NCI-H1105 (cell line): ENCODE data around the gene TWIST2.

ENCODE experiments used
- DNase-seq: peaks from one replicate; lab custom pipeline; 2025; lab: John Stamatoyannopoulos, UW

The TWIST2 gene

DNA sequence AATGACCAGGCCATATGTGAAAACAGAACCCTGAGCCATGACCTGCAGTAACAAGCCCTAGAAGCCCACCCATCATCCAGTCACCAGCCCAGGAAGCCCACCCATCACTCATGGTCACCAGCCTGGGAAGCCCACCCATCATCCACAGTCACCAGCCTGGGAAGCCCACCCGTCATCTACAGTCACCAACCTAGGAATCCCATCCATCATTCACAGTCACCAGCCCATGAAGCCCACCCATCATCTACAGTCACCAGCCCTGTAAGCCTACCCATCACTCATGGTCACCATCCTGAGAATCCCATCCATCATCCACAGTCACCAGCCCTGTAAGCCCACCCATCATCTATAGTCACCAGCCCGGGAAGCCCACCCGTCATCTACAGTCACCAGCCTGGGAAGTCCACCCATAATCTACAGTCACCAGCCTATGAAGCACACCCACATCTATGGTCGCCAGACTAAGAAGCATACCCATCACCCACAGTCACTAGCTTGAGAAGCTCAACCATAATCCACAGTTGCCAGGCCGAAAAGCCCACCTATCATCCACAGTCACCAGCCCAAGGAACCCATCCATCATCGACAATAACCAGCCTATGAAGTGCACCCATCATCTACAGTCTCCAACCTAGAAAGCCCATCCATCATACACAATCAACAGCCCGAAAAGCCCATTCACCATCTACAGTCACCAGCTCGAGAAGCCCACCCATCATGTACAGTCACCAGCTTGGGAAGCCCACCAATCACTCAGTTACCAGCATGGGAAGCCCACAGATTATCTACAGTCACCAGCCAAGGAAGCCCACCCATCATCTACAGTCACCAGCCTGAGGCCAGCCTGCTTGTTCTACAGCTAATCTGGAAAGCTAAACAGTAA lies 91.9 kb downstream of the TWIST2 start:
- no peak for DNase-seq

- no peak for DNase-seq
Measured at GRCh38 chr2:238940806-238941205, 92.9 kb downstream of the TWIST2 start.

DNA sequence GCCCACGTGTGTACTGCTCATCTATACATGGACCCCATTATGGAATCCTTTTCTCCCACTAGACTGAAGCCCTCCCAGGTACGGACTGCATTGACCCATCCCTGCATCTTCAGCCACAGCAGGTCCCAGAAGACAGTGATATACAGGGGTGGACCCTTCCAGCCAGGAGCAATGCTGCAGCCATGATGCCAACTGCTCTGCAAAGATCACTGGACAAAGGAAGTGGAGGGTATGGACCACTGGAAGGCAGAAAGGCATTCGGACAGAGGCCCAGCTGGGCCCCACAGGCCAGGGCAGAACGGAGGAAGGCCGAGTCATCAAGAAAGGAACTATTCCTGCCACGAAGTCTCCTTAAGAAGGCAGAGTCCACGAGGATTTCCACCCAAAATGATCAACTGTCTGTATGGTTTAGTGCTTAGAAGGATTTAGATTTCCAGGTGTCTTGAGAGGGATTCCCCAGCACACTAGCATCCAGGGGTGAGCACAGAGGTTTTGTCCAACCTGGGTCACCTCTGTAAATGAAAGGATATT lies 93.4 kb downstream of the TWIST2 start:
- DNase-seq: no peak

- DNase-seq: no peak
Measured at GRCh38 chr2:238942080-238942725, 94.3 kb downstream of the TWIST2 start.

GRCh38 chr2:238942726-238943300 lies 94.9 kb downstream of the TWIST2 start:
- DNase-seq: no peak

DNA sequence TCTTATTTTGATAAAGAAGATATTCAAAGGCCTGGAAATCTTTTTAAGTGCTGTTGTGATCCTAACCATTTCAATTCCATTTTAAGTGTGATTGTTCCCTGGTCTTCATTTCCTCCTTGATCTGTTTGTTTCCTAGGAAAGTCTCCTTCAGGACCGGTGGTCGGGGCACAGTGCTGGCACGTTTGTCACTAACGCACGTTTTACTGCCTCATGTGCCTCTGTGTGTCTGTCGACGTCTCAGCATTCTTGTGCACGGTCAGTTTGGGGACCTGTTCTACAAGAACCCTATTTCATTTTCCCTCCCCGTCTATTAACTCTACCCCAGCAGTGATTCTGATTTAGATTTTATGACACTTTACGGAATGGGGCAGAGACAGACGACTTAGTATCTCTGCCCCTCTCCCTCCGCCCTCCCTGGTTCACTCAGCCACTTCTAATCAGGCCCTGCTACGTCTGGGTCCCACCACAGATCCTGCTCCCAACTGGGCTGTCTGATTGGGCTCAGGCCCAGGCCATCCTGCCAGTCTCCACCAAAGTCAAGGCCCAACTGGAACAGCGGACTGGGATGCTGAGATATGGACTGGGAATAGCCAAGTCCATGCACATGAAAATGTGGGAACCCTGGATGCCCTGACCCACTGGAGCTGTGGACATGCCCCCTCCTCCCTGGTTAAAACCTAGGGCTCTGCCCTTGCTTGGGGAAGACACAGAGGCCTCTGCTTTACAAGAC lies 95.6 kb downstream of the TWIST2 start:
- no peak for DNase-seq

DNA sequence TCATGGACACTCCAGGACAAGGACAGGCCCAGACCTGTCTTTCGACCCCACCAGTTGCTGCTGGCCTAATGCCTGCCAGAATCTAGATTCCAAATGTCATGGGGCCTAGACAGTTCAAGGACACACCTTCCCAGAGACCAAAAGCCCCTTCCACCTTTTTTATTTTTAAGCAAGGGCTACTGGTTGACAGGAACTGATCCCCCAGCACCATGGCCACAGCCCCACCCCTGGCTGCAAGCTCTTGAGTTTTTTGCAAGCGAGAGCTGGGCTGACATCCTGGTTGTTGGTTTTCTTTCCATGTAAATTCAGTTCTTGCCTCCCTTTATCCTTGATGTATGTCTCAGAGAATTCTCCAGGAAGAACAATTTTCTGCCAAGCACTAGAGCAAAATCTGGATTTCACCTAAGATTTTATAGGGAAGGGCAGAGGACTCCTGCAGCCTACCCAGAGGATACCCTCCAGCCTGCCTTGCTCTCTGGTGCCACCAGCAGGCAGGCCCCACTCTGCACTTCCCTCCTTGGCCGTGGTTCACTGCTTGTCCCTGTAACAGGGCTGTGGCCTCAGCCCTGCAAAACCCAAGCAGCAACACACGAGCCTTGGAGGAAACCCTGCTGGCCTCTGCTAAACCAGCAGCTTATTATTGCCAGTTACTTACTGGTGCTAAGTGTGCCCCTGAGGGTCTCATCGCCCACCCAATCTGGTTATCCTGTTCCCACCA lies 97.7 kb downstream of the TWIST2 start:
- DNase-seq: peak; percentile 0

GRCh38 chr2:238946318-238947242 lies 98.7 kb downstream of the TWIST2 start:
- DNase-seq: no peak

DNA sequence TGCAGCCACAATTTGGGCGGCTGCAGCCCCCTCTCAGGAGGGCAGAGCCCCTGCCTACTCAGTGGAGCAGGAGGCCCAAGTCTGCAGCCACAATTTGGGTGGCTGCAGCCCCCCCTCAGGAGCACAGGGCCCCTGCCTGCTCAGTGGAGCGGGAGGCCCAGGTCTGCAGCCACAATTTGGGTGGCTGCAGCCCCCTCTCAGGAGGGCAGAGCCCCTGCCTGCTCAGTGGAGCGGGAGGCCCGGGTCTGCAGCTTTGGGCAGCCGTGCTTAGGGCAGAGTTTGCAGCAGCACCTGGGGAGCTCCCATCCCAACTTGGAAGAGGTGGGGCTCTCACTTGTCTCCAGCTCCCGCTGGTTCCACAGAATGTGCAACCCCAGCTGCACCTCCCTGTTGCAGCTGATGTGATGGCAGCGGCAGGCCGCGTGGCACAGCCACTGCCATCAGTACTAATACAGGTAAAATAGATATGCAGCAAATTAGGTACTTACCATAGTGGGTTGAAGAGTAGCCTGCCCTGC lies 99.4 kb downstream of the TWIST2 start:
- no peak for DNase-seq

DNA sequence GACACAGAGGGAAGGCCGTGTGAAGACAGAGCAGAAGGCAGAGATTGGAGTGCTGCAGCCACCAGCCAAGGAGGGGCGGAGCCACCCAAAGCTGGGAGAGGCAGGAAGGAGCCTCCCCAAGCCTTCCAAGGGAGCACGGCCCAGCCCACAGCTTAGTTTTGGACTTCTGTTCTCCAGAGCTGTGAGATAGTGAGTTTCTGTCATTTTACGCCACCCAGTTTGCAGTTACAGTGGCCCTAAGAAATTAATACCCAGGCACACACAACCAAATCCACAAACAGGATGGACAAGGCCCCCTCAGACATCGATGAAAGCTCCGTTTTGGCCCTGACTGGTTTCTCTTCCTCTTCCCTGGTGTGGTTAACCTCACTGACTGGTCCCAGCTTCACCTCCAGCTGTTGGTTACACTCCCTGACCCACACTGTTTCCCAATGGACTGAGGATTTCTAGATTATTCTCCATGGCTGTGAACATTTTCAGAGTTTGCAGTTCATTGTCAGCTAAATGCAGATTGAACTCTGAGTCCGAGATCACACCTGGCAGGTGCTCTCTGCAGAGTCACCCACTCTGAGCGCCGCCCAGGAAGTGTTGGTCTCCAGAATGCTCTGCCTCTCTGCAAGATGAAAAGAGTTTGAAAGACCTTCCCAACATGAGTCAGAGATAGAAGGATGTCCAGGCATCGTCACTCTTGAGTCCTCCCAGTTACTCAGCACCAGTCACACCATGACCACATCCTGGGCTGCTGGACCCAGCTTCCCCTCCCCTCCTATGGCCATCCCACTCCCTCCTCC lies 100.2 kb downstream of the TWIST2 start:
- no peak for DNase-seq

- DNase-seq: no peak
Measured at GRCh38 chr2:238948765-238949641, 101.1 kb downstream of the TWIST2 start.

- DNase-seq: no peak
Measured at GRCh38 chr2:238949710-238950345, 101.9 kb downstream of the TWIST2 start.

DNA sequence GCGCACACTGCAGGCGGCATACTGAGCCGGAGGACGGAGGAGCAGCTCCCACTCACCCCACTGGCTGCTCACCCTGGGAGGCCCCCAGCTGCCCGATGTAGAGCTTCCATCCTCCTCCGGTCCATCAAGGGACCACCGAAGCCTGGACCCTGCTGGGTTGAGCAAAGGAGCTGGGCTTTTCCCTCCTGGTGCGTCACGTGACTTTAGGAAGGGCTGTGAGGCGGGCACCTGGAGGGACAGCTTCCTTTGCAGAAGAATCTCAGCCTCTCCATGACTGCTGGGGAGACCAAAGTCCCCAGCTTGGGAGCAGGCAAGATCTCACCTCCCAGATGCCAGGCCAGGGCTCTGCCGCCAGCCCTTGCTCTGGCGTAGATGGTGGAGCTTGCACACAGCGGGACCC lies 102.7 kb downstream of the TWIST2 start:
- DNase-seq: no peak

DNA sequence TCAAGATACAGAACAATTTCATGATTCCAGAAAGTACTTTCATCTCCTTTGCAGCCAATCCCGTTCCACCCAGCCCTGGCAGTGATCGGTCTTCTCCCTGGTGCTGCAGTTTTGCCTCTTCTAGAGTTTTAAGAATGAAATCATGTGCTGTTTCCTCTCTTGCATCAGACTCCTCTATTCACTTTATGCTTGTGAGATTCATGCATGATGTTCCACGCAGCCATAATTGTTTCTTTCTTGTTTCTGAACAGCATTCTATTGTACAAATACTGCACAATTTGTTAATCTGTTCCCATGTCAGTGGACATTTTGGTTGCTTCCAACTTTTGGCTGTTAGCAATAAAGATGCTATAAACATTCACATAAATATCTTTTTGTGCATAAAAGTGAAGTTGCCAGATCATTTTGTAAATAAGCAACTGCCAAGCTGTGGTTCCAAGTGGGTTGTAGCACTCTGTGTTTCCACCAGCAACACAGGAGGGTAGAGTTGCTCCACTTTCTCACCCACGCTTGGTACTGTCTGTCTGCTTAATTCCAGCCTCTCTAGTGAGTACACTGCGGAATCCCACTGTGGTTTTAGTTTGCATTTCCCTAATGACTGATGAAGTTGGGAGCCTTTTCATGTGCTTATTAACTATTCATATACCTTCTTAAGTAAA lies 104.5 kb downstream of the TWIST2 start:
- no peak for DNase-seq

- DNase-seq: no peak
Measured at GRCh38 chr2:238954841-238955591, 107.1 kb downstream of the TWIST2 start.
